ENCODE measurements around the gene SPPL2B. TPM values are rescaled to one million over a fixed set of nuclear protein-coding genes. Genes with fewer than 3 reads are reported as not detected.

SPPL2B gene
- polyA plus RNA-seq, 1 of the 3 experiments (the other 2 are of a cell fraction) = 58.1 TPM

DNA sequence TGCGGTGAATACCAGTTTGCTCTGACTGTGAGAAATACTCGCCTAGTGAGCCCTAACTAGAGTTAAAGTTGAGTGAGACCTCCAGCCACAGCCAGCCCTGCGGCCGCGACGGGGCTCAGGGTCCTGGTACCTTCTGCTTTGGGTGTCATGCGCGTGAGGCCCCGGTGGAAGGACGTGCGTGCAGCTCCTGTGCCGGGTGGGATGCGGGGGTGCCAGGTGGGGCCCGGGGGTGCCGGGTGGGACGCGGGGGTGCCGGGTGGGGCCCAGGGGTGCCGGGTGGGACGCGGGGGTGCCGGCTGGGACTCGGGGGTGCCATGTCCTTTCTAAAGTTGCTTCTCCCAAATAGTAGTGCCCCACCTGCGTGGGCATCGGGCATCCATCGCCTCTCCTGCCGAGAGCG is 23.1 kb downstream of the SPPL2B start:
- DNase-seq = no peak
- TF ChIP-seq, protein P1, sequence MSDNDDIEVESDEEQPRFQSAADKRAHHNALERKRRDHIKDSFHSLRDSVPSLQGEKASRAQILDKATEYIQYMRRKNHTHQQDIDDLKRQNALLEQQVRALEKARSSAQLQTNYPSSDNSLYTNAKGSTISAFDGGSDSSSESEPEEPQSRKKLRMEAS (IDR thresholded peaks at IDR 0.05; ENCODE audit: low read depth) = no peak
- no peaks in the 10 kb centered on the region for H3K9me3 ChIP-seq
- H3F3A ChIP-seq (replicated peaks; ENCODE audit: insufficient read depth) = no peaks in the 10 kb centered on the region
- H4K20me1 ChIP-seq (ENCODE audit: insufficient read depth) = no peaks in the 10 kb centered on the region
- POLR2A ChIA-PET = no interaction called here
- H3K4me1 ChIP-seq (ENCODE audit: control insufficient read depth in 1 of 2, insufficient read depth in 2 of 2, low read depth in 1 of 2, low read length in 1 of 2) = peaks cover 0 to 10% of the 10 kb centered on the region in 2 experiments; a peak in 1 of 4 replicates
- CTCF ChIA-PET = interaction anchor here (1.1 kb wide), 1 partner anchor 43 kb away, joined by 3 read pairs; no protein-coding TSS in a partner anchor
- H3K27me3 ChIP-seq (ENCODE audit: insufficient read depth) = no peaks in the 10 kb centered on the region
- H2AFZ ChIP-seq (ENCODE audit: low read depth) = no peak overlapping the region
- H3K27ac ChIP-seq (ENCODE audit: low read depth in 2 of 2, low read length in 1 of 2) = no peak overlapping the region
- H3K4me2 ChIP-seq = no peak overlapping the region
- H3K9me2 ChIP-seq = no peaks in the 10 kb centered on the region
- H3K79me2 ChIP-seq (ENCODE audit: insufficient read depth) = no peaks in the 10 kb centered on the region
- H3K9ac ChIP-seq = no peak overlapping the region
- no peak overlapping the region for H3K4me3 ChIP-seq (ENCODE audit: low read depth in 2 of 2, low read length in 1 of 2)
- WGBS (ENCODE audit: low lambda C conversion rate) = 96% methylated on average over 25 of the region's 28 CpGs
- peaks cover 0 to 5% of the 10 kb centered on the region in 2 experiments for H3K36me3 ChIP-seq (replicated peaks in 1 of 2; ENCODE audit: control insufficient read depth in 1 of 2, insufficient read depth in 2 of 2, low read length in 1 of 2)

DNA sequence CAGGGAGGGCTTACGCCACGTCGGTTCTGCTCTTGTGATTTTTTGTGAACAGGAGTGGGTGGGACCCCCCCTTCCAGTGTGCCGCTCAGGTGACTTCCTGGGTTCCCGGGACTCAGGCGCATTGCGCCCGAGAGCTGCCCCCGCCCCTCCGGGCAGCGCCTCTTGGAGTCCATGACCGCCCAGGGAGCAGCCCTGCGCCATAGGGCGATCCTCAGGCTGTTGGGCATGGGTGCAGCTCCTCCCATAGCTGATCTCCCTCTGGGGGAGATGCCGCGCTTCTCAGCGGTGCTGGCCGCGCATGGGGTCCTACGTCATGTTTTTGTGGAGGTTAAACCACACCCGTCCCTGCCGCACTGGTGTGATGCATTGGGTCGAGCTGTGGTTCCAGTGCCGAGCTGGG is 23.6 kb downstream of the SPPL2B start:
- no peaks in the 10 kb centered on the region for H3K9me3 ChIP-seq
- peaks cover 0 to 5% of the 10 kb centered on the region in 2 experiments for H3K36me3 ChIP-seq (replicated peaks in 1 of 2; ENCODE audit: control insufficient read depth in 1 of 2, insufficient read depth in 2 of 2, low read length in 1 of 2)
- POLR2A ChIA-PET = no interaction called here
- 96% methylated on average over 8 of the region's 24 CpGs for WGBS (ENCODE audit: low lambda C conversion rate)
- H3K27me3 ChIP-seq (ENCODE audit: insufficient read depth) = no peaks in the 10 kb centered on the region
- no peak for DNase-seq
- H3K79me2 ChIP-seq (ENCODE audit: insufficient read depth) = no peaks in the 10 kb centered on the region
- peaks cover 0 to 10% of the 10 kb centered on the region in 2 experiments; a peak in 1 of 4 replicates for H3K4me1 ChIP-seq (ENCODE audit: control insufficient read depth in 1 of 2, insufficient read depth in 2 of 2, low read depth in 1 of 2, low read length in 1 of 2)
- no peak overlapping the region for H3K27ac ChIP-seq (ENCODE audit: low read depth in 2 of 2, low read length in 1 of 2)
- H3K9me2 ChIP-seq = no peaks in the 10 kb centered on the region
- CTCF ChIA-PET = interaction anchor here (0.6 to 1.1 kb wide), 2 partner anchors 36 to 42 kb away, joined by 3 read pairs; no protein-coding TSS in a partner anchor
- no peak overlapping the region for H3K9ac ChIP-seq
- no peaks in the 10 kb centered on the region for H3F3A ChIP-seq (replicated peaks; ENCODE audit: insufficient read depth)
- H4K20me1 ChIP-seq (ENCODE audit: insufficient read depth) = no peaks in the 10 kb centered on the region
- TF ChIP-seq TAF1 (IDR thresholded peaks at IDR 0.05; ENCODE audit: borderline replicate concordance, low read depth, low read length) (no peak), NFIC (IDR thresholded peaks at IDR 0.05; ENCODE audit: borderline replicate concordance) (no peak), NRF1 (IDR thresholded peaks at IDR 0.05; ENCODE audit: low read depth, low read length) (no peak), YY1 (IDR thresholded peaks at IDR 0.05; ENCODE audit: low read depth) (no peak), RCOR1 (IDR thresholded peaks at IDR 0.05; ENCODE audit: low read length) (no peak), RFX5 (IDR thresholded peaks at IDR 0.05; ENCODE audit: low read length) (no peak), JUND (IDR thresholded peaks at IDR 0.05) (no peak), TCF12 (IDR thresholded peaks at IDR 0.05) (no peak), TEAD4 (IDR thresholded peaks at IDR 0.05; ENCODE audit: borderline replicate concordance, insufficient read depth) (no peak), EP300 (IDR thresholded peaks at IDR 0.05; ENCODE audit: borderline replicate concordance in 1 of 2, low read depth in 1 of 2, low read length in 1 of 2) (no peak), MEF2A (IDR thresholded peaks at IDR 0.05; ENCODE audit: borderline replicate concordance, low read depth) (no peak)
- TF ChIP-seq, protein P2, sequence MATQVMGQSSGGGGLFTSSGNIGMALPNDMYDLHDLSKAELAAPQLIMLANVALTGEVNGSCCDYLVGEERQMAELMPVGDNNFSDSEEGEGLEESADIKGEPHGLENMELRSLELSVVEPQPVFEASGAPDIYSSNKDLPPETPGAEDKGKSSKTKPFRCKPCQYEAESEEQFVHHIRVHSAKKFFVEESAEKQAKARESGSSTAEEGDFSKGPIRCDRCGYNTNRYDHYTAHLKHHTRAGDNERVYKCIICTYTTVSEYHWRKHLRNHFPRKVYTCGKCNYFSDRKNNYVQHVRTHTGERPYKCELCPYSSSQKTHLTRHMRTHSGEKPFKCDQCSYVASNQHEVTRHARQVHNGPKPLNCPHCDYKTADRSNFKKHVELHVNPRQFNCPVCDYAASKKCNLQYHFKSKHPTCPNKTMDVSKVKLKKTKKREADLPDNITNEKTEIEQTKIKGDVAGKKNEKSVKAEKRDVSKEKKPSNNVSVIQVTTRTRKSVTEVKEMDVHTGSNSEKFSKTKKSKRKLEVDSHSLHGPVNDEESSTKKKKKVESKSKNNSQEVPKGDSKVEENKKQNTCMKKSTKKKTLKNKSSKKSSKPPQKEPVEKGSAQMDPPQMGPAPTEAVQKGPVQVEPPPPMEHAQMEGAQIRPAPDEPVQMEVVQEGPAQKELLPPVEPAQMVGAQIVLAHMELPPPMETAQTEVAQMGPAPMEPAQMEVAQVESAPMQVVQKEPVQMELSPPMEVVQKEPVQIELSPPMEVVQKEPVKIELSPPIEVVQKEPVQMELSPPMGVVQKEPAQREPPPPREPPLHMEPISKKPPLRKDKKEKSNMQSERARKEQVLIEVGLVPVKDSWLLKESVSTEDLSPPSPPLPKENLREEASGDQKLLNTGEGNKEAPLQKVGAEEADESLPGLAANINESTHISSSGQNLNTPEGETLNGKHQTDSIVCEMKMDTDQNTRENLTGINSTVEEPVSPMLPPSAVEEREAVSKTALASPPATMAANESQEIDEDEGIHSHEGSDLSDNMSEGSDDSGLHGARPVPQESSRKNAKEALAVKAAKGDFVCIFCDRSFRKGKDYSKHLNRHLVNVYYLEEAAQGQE (IDR thresholded peaks at IDR 0.05; ENCODE audit: low read depth, low read length) = no peak
- TF ChIP-seq, protein P3, sequence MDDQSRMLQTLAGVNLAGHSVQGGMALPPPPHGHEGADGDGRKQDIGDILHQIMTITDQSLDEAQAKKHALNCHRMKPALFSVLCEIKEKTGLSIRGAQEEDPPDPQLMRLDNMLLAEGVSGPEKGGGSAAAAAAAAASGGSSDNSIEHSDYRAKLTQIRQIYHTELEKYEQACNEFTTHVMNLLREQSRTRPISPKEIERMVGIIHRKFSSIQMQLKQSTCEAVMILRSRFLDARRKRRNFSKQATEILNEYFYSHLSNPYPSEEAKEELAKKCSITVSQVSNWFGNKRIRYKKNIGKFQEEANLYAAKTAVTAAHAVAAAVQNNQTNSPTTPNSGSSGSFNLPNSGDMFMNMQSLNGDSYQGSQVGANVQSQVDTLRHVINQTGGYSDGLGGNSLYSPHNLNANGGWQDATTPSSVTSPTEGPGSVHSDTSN (IDR thresholded peaks at IDR 0.05) = no peak
- no peak overlapping the region for H3K4me3 ChIP-seq (ENCODE audit: low read depth in 2 of 2, low read length in 1 of 2)
- H3K4me2 ChIP-seq = no peak overlapping the region
- no peak overlapping the region for H2AFZ ChIP-seq (ENCODE audit: low read depth)
